LNCAP (cell line): ENCODE measurements around the gene NKAIN2.

ENCODE experiments used
- CTCF ChIP-seq: fragments of 450-650 bp; IDR thresholded peaks from 2 replicates; pipeline ENCODE4 v1.5.1; 2017; ENCODE audit warnings: mild to moderate bottlenecking

Gene NKAIN2

GRCh38 chr6:123803504-123804013 lies at the start of gene NKAIN2:
Gene NKAIN2 (plus strand): TSS chr6:123803865.
- TF ChIP-seq CTCF = no peak

GRCh38 chr6:123759472-123759871 lies 44.2 kb upstream of the NKAIN2 start:
- TF ChIP-seq CTCF = no peak

GRCh38 chr6:123763904-123764303 lies 39.8 kb upstream of the NKAIN2 start:
- TF ChIP-seq CTCF = no peak

- no peak for TF ChIP-seq CTCF
Measured at GRCh38 chr6:123764722-123765121, 38.9 kb upstream of the NKAIN2 start.

GRCh38 chr6:123768921-123769320 lies 34.7 kb upstream of the NKAIN2 start:
- no peak for TF ChIP-seq CTCF

- no peak for TF ChIP-seq CTCF
Measured at GRCh38 chr6:123769431-123769830, 34.2 kb upstream of the NKAIN2 start.

GRCh38 chr6:123770247-123770949 lies 33.3 kb upstream of the NKAIN2 start:
- no peak for TF ChIP-seq CTCF
